Peyer's patch (tissue), 4 donors: ENCODE data around the gene NPBWR2. TPM values are rescaled to one million over a fixed set of nuclear protein-coding genes. Genes with fewer than 3 reads are reported as not detected.

Experiments used
- DNase-seq, 3 donors: peaks; one replicate each; pipeline ENCODE4 v3.0.0-alpha.2; 2017 to 2019
- H3K27ac ChIP-seq, 4 donors: fragments of 200-600 bp; sonication (generic); one replicate each; pipeline ENCODE4 v1.5.1; 2016 to 2019
- H3K27me3 ChIP-seq, 2 donors: fragments of 200-600 bp; sonication (generic); one replicate each; pipeline ENCODE4 v1.5.1; 2019
- H3K36me3 ChIP-seq, 3 donors: fragments of 200-600 bp; sonication (generic); one replicate each; pipeline ENCODE4 v1.5.1; 2016 to 2019
- H3K4me1 ChIP-seq, 4 donors: fragments of 200-600 bp; sonication (generic); one replicate each; pipeline ENCODE4 v1.5.1; 2016 to 2019
- H3K4me3 ChIP-seq, 4 donors: fragments of 200-600 bp; sonication (generic); 1 replicate in 3 of 4; 2 replicates in 1 of 4; pipeline ENCODE4 v1.5.1; 2016 to 2019; ENCODE audit warnings: mild to moderate bottlenecking in 1 of 4
- H3K9me3 ChIP-seq, 4 donors: fragments of 200-600 bp; sonication (generic); one replicate each; pipeline ENCODE4 v1.5.1; 2016 to 2019; ENCODE audit warnings: mild to moderate bottlenecking in 1 of 4
- CTCF ChIP-seq, 6 experiments: fragments of 450-650 bp in 4 of 6; fragments of 200-600 bp in 2 of 6; sonication (generic) in 1 of 6; IDR thresholded peaks; one replicate each; pipeline ENCODE4 v1.5.1; 2017 to 2019; ENCODE audit warnings: antibody characterized with exemption in 6 of 6, mild to moderate bottlenecking in 3 of 6, moderate library complexity in 1 of 6
- POLR2A ChIP-seq, 2 donors: fragments of 450-650 bp; IDR thresholded peaks; one replicate each; pipeline ENCODE4 v1.5.1; 2017; ENCODE audit warnings: antibody characterized with exemption in 2 of 2, mild to moderate bottlenecking in 2 of 2, moderate library complexity in 2 of 2
- total RNA-seq, 4 donors: library from RNA; depleted of rRNA; stranded (reverse); fragments of >200 nt; gene quantifications; one replicate each; pipeline ENCODE4 v1.1.0, GENCODE V29; 2016

The NPBWR2 gene
- total RNA-seq, 4 donors from 2014 or later, result not detected

DNA sequence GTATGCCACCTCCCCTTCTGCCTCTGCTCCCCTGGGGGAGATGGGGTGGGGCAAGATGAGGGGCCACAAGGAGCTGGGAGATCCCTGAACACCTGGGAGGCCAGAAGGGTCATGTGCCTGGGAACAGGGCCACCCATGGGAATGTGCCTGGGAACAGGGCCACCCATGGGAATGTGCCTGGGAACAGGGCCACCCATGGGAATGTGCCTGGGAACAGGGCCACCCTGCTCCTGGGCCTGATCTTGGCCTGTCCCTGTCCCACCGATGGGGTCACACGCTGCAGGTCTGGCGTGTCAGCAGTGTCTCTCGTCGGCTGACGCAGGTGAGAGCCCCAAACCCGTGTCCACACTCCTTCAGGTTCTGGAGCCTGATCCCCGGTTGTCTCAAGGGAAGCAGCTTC lies 32.4 kb downstream of the NPBWR2 start:
- H3K4me3 ChIP-seq, result no peak overlapping the region
- DNase-seq, result no peak
- H3K36me3 ChIP-seq, result peaks cover 0 to 25% (median 0%) of the 10 kb centered on the region in 3 donors
- no peaks in the 10 kb centered on the region for H3K27me3 ChIP-seq
- H3K4me1 ChIP-seq, result peaks cover 0 to 45% (median 8%) of the 10 kb centered on the region in 4 donors
- no peak for TF ChIP-seq POLR2A (IDR thresholded peaks at IDR 0.05)
- TF ChIP-seq CTCF (IDR thresholded peaks at IDR 0.05), result no peak
- no peaks in the 10 kb centered on the region for H3K9me3 ChIP-seq
- peak overlapping the region in 1 of 4 donors; percentile 8 for H3K27ac ChIP-seq

- Histone ChIP-seq H3K4me3 (no peak overlapping the region), H3K4me1 (peaks cover 0 to 46% (median 7%) of the 10 kb centered on the region in 4 donors), H3K36me3 (peaks cover 0 to 25% (median 0%) of the 10 kb centered on the region in 3 donors), H3K27me3 (no peaks in the 10 kb centered on the region), H3K9me3 (no peaks in the 10 kb centered on the region), H3K27ac (peak overlapping the region in 1 of 4 donors; percentile 8)
- DNase-seq, result no peak
- TF ChIP-seq POLR2A (IDR thresholded peaks at IDR 0.05) (no peak), CTCF (IDR thresholded peaks at IDR 0.05) (no peak)
These were observed 33.1 kb downstream of the NPBWR2 start for GRCh38 chr20:64074184-64074789.

GRCh38 chr20:64073476-64074183 lies 33.7 kb downstream of the NPBWR2 start:
- peaks cover 0 to 25% (median 0%) of the 10 kb centered on the region in 3 donors for H3K36me3 ChIP-seq
- no peaks in the 10 kb centered on the region for H3K9me3 ChIP-seq
- no peak for DNase-seq
- TF ChIP-seq CTCF (IDR thresholded peaks at IDR 0.05) (no peak), POLR2A (IDR thresholded peaks at IDR 0.05) (no peak)
- H3K4me3 ChIP-seq, result no peak overlapping the region
- H3K4me1 ChIP-seq, result peaks cover 0 to 46% (median 4%) of the 10 kb centered on the region in 4 donors
- no peaks in the 10 kb centered on the region for H3K27me3 ChIP-seq
- peak overlapping the region in 1 of 4 donors; percentile 25 for H3K27ac ChIP-seq

- Histone ChIP-seq H3K27me3 (no peaks in the 10 kb centered on the region), H3K27ac (peak overlapping the region in 1 of 4 donors; percentile 71), H3K4me1 (peaks cover 0 to 39% (median 0%) of the 10 kb centered on the region in 4 donors), H3K4me3 (no peak overlapping the region), H3K9me3 (no peaks in the 10 kb centered on the region), H3K36me3 (peaks cover 0 to 25% (median 0%) of the 10 kb centered on the region in 3 donors)
- TF ChIP-seq POLR2A (IDR thresholded peaks at IDR 0.05) (no peak), CTCF (IDR thresholded peaks at IDR 0.05) (no peak)
- DNase-seq, result no peak
These were observed 34.8 kb downstream of the NPBWR2 start for GRCh38 chr20:64072498-64073063.

GRCh38 chr20:64071341-64072332 lies 35.7 kb downstream of the NPBWR2 start:
- Histone ChIP-seq H3K9me3 (no peaks in the 10 kb centered on the region), H3K4me3 (no peak overlapping the region), H3K27me3 (no peaks in the 10 kb centered on the region), H3K27ac (peak overlapping the region in 1 of 4 donors; percentile 71), H3K4me1 (peaks cover 0 to 41% (median 1%) of the 10 kb centered on the region in 4 donors), H3K36me3 (peaks cover 0 to 25% (median 0%) of the 10 kb centered on the region in 3 donors)
- DNase-seq, result peak in 2 of 3 donors; percentile 69 to 72
- TF ChIP-seq CTCF (IDR thresholded peaks at IDR 0.05) (no peak), POLR2A (IDR thresholded peaks at IDR 0.05) (no peak)
